AG04450 (cell line): ENCODE data around the gene GON7. TPM values are rescaled to one million over a fixed set of nuclear protein-coding genes. Genes with fewer than 3 reads are reported as not detected.

Experiments
- CTCF ChIA-PET: fragments of 300-600, 350-600 bp; formaldehyde crosslinking; extraction: SDS; loops from one replicate; lab custom pipeline; 2022; ENCODE audit warnings: antibody characterized with exemption, inconsistent platforms; lab: Charles Lee
- POLR2A ChIA-PET: fragments of 350-600 bp; formaldehyde crosslinking; extraction: SDS; loops from one replicate; lab custom pipeline; 2021; ENCODE audit warnings: antibody characterized with exemption, inconsistent platforms; lab: Yijun Ruan, JAX
- DNase-seq: peaks from one replicate; pipeline ENCODE4 v3.0.0-alpha.2; 2011; ENCODE audit warnings: low read depth, low spot score
- H3K27ac ChIP-seq: one replicate; pipeline ENCODE4 v1.5.1; 2012; ENCODE audit warnings: low read depth, low read length, control low read depth
- H3K27me3 ChIP-seq: one replicate; pipeline ENCODE4 v1.6.0; 2012; ENCODE audit warnings: low read length; ENCODE audit not compliant: control insufficient read depth, insufficient read depth
- H3K4me3 ChIP-seq: 2 replicates; pipeline ENCODE4 v1.5.1; 2011; ENCODE audit warnings: mild to moderate bottlenecking, low read depth, low read length, control low read depth
- H3K9me3 ChIP-seq: 2 replicates; pipeline ENCODE4 v1.5.1; 2012; ENCODE audit warnings: low read length; ENCODE audit not compliant: control insufficient read depth, insufficient read depth
- polyA plus RNA-seq: library from polyadenylated mRNA; depleted of rRNA; stranded (reverse); fragments of >200 nt; gene quantifications from 2 replicates; pipeline ENCODE4 v1.2.3, GENCODE V29; 2011; rRNA removed
- TF ChIP-seq, protein P1 (sequence below): IDR thresholded peaks from 2 replicates; pipeline ENCODE4 v1.5.1; 2011; ENCODE audit warnings: low read depth, low read length, control low read depth, inconsistent platforms

Gene GON7
- polyA plus RNA-seq, 1 experiment, result 8.2 TPM

DNA sequence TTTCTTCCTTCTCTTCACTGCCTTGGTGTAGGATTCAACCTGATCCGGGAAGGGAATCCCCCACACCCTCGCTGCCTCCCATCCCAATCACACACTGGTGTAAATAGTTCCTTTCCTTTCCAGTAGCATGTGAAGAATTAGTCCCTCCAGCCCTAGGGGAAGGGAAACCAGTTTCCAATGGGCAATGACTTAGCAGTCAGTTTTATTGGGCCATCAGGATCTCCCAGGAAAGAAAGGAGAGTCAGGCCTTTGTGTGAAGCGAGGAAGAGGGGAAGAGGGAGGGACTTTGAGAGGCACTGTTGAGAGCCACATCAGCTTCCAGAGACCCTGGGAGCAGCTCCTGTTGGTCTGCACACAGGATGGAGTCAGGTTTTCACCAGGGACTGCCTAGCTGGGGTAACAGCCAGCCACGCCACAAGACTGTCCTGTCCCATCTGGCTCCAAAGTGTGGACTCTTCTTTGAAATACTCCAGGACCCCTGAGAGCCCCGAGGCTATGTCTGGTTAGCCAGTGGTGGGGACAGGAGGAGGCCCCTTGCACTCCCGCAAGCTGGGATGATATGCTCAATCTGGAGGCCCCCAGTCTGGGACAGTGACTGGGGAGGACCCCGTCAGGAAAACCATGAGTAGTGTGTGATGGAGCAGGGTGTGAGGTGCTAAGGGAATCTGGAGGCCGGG, 50.0 kb downstream of the GON7 start:
- TF ChIP-seq, protein P1, sequence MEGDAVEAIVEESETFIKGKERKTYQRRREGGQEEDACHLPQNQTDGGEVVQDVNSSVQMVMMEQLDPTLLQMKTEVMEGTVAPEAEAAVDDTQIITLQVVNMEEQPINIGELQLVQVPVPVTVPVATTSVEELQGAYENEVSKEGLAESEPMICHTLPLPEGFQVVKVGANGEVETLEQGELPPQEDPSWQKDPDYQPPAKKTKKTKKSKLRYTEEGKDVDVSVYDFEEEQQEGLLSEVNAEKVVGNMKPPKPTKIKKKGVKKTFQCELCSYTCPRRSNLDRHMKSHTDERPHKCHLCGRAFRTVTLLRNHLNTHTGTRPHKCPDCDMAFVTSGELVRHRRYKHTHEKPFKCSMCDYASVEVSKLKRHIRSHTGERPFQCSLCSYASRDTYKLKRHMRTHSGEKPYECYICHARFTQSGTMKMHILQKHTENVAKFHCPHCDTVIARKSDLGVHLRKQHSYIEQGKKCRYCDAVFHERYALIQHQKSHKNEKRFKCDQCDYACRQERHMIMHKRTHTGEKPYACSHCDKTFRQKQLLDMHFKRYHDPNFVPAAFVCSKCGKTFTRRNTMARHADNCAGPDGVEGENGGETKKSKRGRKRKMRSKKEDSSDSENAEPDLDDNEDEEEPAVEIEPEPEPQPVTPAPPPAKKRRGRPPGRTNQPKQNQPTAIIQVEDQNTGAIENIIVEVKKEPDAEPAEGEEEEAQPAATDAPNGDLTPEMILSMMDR, result no peak
- H3K27me3 ChIP-seq, result no peaks in the 10 kb centered on the region
- CTCF ChIA-PET, result no interaction called here
- POLR2A ChIA-PET, result no interaction called here
- H3K4me3 ChIP-seq, result no peak overlapping the region
- H3K9me3 ChIP-seq, result no peaks in the 10 kb centered on the region
- no peak for DNase-seq
- no peak overlapping the region for H3K27ac ChIP-seq

DNA sequence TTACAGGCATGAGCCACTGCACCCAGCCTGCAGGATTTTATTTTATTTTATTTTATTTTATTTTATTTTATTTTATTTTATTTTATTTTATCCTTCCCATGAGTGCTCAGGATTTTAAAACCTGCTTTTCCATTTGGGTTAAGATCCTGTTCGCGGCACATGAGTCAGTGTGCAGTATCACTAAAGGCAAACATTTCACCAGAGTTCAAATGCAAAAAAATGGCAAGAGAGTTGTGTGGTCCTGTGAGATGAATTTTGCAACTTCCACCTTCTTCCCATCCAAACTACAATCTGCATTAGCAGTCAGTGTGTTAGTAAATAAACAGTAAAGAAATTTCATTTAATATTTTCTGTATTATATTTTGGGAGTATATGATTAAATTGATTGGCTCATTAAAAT, 51.2 kb downstream of the GON7 start:
- TF ChIP-seq, protein P1, result no peak
- Histone ChIP-seq H3K27ac (no peak overlapping the region), H3K27me3 (no peaks in the 10 kb centered on the region), H3K4me3 (no peak overlapping the region), H3K9me3 (no peaks in the 10 kb centered on the region)
- CTCF ChIA-PET, result no interaction called here
- POLR2A ChIA-PET, result no interaction called here
- DNase-seq, result no peak

DNA sequence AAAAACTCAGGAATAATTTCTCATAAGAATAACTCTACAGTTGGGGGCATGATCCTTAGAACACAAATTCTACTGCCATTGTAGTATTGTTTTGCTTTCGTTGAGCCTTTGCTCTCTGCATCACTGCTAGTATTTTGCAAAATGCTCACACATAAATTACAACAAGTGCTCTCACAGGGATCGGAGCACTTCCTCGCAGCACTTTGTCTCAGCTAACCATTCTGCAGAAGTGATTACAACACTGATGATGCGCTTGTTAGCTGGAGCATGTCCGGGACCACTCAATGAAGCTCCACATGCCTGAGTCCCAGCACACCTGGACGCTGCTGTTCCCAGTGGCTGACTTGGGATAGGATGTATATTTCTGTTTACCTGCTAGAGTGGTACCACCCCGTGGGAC, 53.7 kb downstream of the GON7 start:
- TF ChIP-seq, protein P1, result no peak
- Histone ChIP-seq H3K4me3 (no peak overlapping the region), H3K27me3 (no peaks in the 10 kb centered on the region), H3K27ac (no peak overlapping the region), H3K9me3 (no peaks in the 10 kb centered on the region)
- ChIA-PET POLR2A (no interaction called here), CTCF (no interaction called here)
- no peak for DNase-seq

Other genes starting within 250 kb of the GON7 start
- gene ITPK1, start 91.1 kb downstream of the GON7 start, polyA plus RNA-seq, result 13.6 and 19.4 TPM in 2 replicates
- gene MOAP1, start 22.2 kb downstream of the GON7 start, polyA plus RNA-seq, result 16.7 and 21.0 TPM in 2 replicates
- 12.2 and 15.6 TPM in 2 replicates for gene LYSET, start 21.7 kb downstream of the GON7 start, polyA plus RNA-seq
- gene UBR7, start 191 bp upstream of the GON7 start, polyA plus RNA-seq, result 25.4 and 30.7 TPM in 2 replicates
- 22.4 and 24.4 TPM in 2 replicates for gene BTBD7, start 126.0 kb upstream of the GON7 start, polyA plus RNA-seq
- not detected in 2 replicates for gene COX8C, start 140.1 kb upstream of the GON7 start, polyA plus RNA-seq
- 0.02 and 0.04 TPM in 2 replicates for gene UNC79, start 223.9 kb upstream of the GON7 start, polyA plus RNA-seq